GM12865 (cell line): ENCODE measurements around the gene YWHAB.
"Not testable (repeated sequence)": the region's sequence is repeated elsewhere in the genome, so short reads cannot be mapped to it uniquely, and the experiment has no call there.

Experiments used
- DNase-seq: peaks from one replicate; pipeline ENCODE4 v3.0.0; 2010; ENCODE audit warnings: low read depth
- H3K4me3 ChIP-seq: 2 replicates; pipeline ENCODE4 v1.5.1; 2011; ENCODE audit warnings: mild to moderate bottlenecking, low read depth, low read length, control low read depth
- CTCF ChIP-seq: IDR thresholded peaks from 2 replicates; pipeline ENCODE4 v1.5.1; 2011; ENCODE audit warnings: low read length, control low read depth, low read depth, inconsistent platforms; ENCODE audit not compliant: insufficient read depth; ENCODE audit errors: missing control alignments

YWHAB gene

DNA sequence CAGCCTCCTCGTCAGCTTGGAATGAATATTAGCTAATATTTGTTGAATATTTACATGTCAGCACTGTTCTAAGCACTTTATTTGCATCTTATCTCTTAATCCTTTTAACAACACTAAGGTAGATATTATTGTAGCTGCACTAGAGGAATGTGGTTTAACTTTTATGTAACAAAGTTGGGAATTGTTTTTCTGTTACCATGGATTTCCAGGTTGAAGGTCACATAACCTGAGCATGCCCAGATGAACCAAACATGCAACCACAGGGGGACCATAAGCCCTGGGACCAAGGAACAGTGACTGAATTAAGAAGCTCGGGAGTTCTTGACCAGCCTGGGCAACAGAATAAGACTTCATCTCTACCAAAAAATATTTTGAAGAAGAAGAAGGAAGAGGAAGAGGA is 29.1 kb upstream of the YWHAB start:
- DNase-seq: no peak
- no peak overlapping the region for H3K4me3 ChIP-seq
- TF ChIP-seq CTCF: no peak

DNA sequence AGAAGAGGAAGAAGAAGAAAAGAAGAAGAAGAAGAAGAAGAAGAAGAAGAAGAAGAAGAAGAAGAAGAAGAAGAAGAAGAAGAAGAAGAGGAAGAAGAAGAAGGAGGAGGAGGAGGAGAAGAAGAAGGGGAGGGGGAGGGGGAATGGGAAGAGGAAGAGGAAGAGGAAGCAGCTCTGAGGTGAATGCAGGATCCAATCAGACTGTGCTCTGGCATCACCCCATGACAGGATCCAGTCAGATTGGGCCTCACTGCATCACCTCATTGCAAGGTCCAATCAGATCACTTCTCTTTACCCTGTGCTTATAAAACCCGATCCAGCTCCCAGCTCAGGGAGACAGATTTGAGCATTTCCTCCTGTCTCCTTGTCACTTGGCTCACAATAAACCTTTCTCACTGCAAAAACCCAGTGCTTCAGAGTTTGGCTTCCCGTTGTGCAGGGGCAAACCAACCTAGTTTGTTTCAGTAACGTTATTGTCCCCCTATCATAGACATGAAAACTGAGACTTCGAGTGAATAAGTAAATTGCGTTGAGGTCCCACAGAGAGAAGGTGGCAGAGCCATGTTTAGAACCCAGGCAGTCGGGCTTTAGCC is 28.6 kb upstream of the YWHAB start:
- no peak for TF ChIP-seq CTCF
- DNase-seq: peak; percentile 16
- no peak overlapping the region for H3K4me3 ChIP-seq

DNA sequence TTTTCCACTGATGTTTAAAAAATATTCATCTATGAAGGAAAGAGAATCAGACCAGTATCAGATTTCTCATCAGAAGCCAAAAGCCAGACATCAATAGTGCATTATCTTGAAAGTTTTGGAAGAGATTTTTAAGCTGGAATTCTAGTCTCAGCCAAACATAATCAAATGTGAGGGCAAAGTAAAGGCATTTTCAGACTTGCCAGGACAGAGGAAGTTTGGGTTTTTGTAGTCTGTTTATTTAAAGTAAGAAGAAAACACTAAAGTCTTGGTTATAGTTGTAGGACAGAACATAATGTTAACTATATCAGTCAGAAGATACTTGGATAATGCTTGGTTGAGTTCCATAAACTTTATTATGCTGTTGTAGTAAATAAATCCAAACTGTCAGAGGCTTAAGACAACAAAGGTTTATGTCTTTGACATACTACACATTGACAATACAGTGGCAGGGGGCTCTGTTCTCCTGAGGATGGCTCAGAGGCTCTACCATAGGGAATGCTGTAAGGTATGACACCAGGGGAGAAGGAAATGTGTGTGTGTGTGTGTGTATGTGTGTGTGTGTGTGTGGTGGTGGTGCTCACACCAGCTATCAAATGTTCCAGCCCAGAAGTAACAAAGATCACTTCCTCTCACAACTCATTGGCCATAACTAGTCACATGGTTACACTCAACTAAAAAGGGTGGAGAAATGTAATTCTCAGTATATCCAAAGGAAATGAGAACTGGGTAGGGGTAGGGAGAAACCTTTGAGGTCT is 26.7 kb upstream of the YWHAB start:
- no peak overlapping the region for H3K4me3 ChIP-seq
- peak; percentile 3 for DNase-seq
- TF ChIP-seq CTCF: no peak

- no peak overlapping the region for H3K4me3 ChIP-seq
- no peak for DNase-seq
- TF ChIP-seq CTCF: no peak
These were observed 23.9 kb upstream of the YWHAB start for GRCh38 chr20:44861531-44862006.

DNA sequence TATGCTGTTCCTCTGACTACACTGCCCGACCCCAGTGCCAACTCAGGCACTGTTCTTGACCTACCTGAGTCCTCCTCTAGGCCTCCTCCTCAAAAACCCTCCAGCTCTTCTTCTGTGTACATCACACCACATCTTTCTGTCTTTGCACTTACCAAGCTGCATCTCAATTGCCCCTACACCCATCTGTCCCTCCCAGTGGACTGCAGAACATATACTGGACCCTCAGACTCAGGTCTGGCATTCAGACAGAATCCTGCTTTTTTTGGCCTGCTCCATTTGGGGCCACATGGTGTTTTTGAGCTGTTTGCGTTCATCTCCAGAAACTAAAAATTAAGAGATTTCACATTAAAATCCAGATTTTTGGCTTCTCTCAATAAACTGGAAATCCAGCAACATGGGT is 23.2 kb upstream of the YWHAB start:
- no peak for DNase-seq
- H3K4me3 ChIP-seq: no peak overlapping the region
- no peak for TF ChIP-seq CTCF

DNA sequence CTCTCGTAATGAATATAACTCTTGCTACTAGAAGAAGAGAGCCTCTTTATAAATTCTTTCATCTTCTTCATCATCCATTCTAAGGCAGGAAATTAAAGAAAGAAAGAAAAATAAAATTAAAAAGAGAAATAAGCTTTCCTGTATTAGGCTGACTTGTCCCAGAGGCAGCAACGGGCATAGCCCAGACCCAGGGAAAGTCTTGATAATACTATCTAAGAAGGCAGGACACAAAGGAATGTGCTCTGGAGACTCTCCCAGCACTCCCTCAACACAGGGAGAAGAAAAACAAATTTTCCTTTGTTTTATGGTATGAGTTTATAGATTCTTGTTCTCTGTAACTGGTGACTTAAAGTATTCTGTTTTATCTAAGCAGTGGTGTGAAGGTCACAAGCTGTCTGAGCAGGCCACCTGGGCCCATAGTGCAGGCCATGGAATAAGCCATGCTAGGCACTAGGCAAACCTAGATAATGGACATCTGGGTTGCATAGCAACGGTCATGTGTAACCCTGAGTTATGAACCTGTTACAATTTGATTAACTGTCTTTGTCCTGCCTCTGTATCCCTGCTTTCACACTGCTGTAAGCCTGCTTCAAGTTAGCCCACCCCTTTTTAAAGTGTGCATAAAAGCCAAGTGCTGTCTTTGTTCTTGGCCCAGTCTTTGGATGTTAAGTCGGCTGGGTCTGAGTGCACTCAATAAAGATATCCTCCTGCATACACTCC is 22.0 kb upstream of the YWHAB start:
- H3K4me3 ChIP-seq, DNase-seq: not testable (repeated sequence)

DNA sequence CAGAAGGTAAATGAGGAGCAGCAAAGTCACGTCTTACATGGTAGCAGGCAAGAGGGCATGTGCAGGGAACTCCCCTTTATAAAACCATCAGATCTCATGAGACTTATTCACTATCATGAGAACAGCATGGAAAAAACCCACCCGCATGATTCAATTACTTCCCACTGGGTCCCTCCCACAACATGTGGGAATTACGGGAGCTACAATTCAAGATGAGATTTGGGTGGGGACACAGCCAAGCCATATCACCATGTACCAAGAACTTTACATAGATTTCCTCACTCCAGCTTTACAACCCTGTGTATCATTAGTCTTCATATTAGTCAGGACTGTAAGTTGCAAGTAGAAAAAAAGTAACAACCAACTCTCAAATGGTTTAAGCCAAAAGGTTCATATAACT is 21.0 kb upstream of the YWHAB start:
- not testable (repeated sequence) for DNase-seq, H3K4me3 ChIP-seq
